ENCODE data around the gene IGFN1.

Gene IGFN1

DNA sequence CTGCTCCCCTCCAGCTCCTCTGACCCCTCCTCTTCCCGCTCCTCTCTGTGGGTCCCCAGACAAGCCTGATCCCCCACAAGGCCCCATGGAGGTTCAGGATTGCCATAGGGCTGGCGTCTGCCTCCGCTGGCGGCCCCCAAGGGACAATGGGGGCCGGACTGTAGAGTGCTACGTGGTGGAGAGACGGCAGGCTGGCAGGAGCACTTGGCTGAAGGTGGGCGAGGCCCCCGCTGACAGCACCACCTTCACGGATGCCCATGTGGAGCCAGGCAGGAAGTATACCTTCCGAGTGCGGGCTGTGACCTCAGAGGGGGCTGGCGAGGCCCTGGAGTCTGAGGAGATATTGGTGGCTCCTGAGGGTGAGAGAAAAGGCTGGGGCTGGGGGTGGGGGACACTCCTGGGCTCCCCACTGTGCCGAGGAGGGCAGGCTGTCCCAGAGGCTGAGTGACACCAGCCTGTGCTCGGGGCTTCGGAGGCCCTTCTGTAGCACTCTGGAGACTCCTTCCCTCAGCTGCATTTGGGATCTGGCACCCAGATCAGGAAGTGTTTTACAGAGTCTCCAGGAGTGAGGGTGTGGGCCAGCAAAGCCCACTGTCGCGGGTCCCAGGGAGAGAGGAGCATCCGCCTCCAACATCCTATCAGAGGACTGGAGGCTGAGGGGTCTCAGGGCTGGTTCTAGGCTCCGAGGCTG is 25.9 kb downstream of the IGFN1 start:
- TF ChIP-seq, protein P1, sequence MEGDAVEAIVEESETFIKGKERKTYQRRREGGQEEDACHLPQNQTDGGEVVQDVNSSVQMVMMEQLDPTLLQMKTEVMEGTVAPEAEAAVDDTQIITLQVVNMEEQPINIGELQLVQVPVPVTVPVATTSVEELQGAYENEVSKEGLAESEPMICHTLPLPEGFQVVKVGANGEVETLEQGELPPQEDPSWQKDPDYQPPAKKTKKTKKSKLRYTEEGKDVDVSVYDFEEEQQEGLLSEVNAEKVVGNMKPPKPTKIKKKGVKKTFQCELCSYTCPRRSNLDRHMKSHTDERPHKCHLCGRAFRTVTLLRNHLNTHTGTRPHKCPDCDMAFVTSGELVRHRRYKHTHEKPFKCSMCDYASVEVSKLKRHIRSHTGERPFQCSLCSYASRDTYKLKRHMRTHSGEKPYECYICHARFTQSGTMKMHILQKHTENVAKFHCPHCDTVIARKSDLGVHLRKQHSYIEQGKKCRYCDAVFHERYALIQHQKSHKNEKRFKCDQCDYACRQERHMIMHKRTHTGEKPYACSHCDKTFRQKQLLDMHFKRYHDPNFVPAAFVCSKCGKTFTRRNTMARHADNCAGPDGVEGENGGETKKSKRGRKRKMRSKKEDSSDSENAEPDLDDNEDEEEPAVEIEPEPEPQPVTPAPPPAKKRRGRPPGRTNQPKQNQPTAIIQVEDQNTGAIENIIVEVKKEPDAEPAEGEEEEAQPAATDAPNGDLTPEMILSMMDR (IDR thresholded peaks at IDR 0.05; ENCODE audit: low read depth, low read length), result no peak

GRCh38 chr1:201217146-201217545 is 26.5 kb downstream of the IGFN1 start:
- no peak overlapping the region for H3K4me3 ChIP-seq (ENCODE audit: low read depth, low read length)
- H3K27me3 ChIP-seq (ENCODE audit: insufficient read depth, low read depth, severe bottlenecking), result no peaks in the 10 kb centered on the region
- no peak overlapping the region for H3K27ac ChIP-seq
- no peaks in the 10 kb centered on the region for H3K9me3 ChIP-seq (ENCODE audit: severe bottlenecking)
- DNase-seq, result peak; percentile 15
- TF ChIP-seq, protein P1 (IDR thresholded peaks at IDR 0.05; ENCODE audit: low read depth, low read length), result no peak
- H3K36me3 ChIP-seq, result 0 out of 2 replicates have a peak, but pooled peaks cover 2% of the 10 kb centered on the region

More for the DNA sequence above, 25.9 kb downstream of the IGFN1 start:
- 0 out of 2 replicates have a peak, but pooled peaks cover 2% of the 10 kb centered on the region for H3K36me3 ChIP-seq
- no peaks in the 10 kb centered on the region for H3K9me3 ChIP-seq (ENCODE audit: severe bottlenecking)
- no peaks in the 10 kb centered on the region for H3K27me3 ChIP-seq (ENCODE audit: insufficient read depth, low read depth, severe bottlenecking)
- DNase-seq, result peak; percentile 11
- H3K27ac ChIP-seq, result no peak overlapping the region
- H3K4me3 ChIP-seq (ENCODE audit: low read depth, low read length), result no peak overlapping the region

GRCh38 chr1:201217851-201218250 is 27.2 kb downstream of the IGFN1 start:
- Histone ChIP-seq H3K27me3 (ENCODE audit: insufficient read depth, low read depth, severe bottlenecking) (no peaks in the 10 kb centered on the region), H3K27ac (no peak overlapping the region), H3K4me3 (ENCODE audit: low read depth, low read length) (no peak overlapping the region), H3K36me3 (0 out of 2 replicates have a peak, but pooled peaks cover 2% of the 10 kb centered on the region), H3K9me3 (ENCODE audit: severe bottlenecking) (no peaks in the 10 kb centered on the region)
- DNase-seq, result no peak
- TF ChIP-seq, protein P1 (IDR thresholded peaks at IDR 0.05; ENCODE audit: low read depth, low read length), result no peak

DNA sequence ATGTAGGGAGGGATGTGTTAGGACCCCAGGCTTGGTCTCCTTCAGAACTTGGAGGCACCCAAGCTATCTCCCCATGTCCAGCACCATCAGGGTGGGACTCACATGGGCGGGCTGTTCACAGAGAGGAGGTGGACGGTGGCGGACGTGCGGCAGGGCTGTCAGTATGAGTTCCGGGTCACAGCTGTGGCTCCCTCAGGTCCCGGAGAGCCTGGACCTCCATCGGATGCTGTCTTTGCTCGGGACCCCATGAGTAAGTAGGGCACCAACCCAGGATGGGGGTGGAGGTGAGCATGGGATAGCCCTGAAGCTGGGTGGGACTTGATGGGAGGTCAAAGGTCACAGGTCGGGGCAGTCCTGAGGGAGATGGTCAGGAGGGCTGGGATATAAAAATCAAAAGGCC is 27.8 kb downstream of the IGFN1 start:
- Histone ChIP-seq H3K27ac (no peak overlapping the region), H3K36me3 (0 out of 2 replicates have a peak, but pooled peaks cover 2% of the 10 kb centered on the region), H3K27me3 (ENCODE audit: insufficient read depth, low read depth, severe bottlenecking) (no peaks in the 10 kb centered on the region), H3K4me3 (ENCODE audit: low read depth, low read length) (no peak overlapping the region), H3K9me3 (ENCODE audit: severe bottlenecking) (no peaks in the 10 kb centered on the region)
- TF ChIP-seq, protein P1 (IDR thresholded peaks at IDR 0.05; ENCODE audit: low read depth, low read length), result no peak
- peak; percentile 10 for DNase-seq

GRCh38 chr1:201219481-201220387 is 29.1 kb downstream of the IGFN1 start:
- Histone ChIP-seq H3K27me3 (ENCODE audit: insufficient read depth, low read depth, severe bottlenecking) (no peaks in the 10 kb centered on the region), H3K27ac (no peak overlapping the region), H3K36me3 (no peaks in the 10 kb centered on the region), H3K4me3 (ENCODE audit: low read depth, low read length) (no peak overlapping the region), H3K9me3 (ENCODE audit: severe bottlenecking) (no peaks in the 10 kb centered on the region)
- DNase-seq, result no peak
- TF ChIP-seq, protein P1 (IDR thresholded peaks at IDR 0.05; ENCODE audit: low read depth, low read length), result no peak

Measured in WERI-Rb-1 (cell line).